Hepatocyte (in vitro differentiated cells): ENCODE measurements around the gene ADORA1. TPM values are rescaled to one million over a fixed set of nuclear protein-coding genes. Genes with fewer than 3 reads are reported as not detected.

ENCODE experiments used
- DNase-seq: peaks from one replicate; pipeline ENCODE4 v3.0.0-alpha.2; 2016; ENCODE audit warnings: low spot score
- H2AFZ ChIP-seq: fragments of 200-600 bp; sonication (generic); 2 replicates; pipeline ENCODE4 v1.6.0; 2016; ENCODE audit warnings: antibody characterized with exemption, mild to moderate bottlenecking
- H3K27ac ChIP-seq: fragments of 200-600 bp; sonication (generic); 2 replicates; pipeline ENCODE4 v1.5.1; 2016; ENCODE audit warnings: mild to moderate bottlenecking
- H3K27me3 ChIP-seq: fragments of 200-600 bp; sonication (generic); 2 replicates; pipeline ENCODE4 v1.6.1; 2016
- H3K36me3 ChIP-seq: fragments of 200-600 bp; sonication (generic); replicated peaks from 2 replicates; pipeline ENCODE4 v1.5.1; 2016; ENCODE audit warnings: low read depth; ENCODE audit not compliant: insufficient read depth
- H3K4me1 ChIP-seq: fragments of 200-600 bp; sonication (generic); 2 replicates; pipeline ENCODE4 v1.5.1; 2016; ENCODE audit warnings: mild to moderate bottlenecking, moderate library complexity; ENCODE audit not compliant: insufficient read depth
- H3K4me2 ChIP-seq: fragments of 200-600 bp; sonication (generic); 2 replicates; pipeline ENCODE4 v1.6.0; 2016
- H3K4me3 ChIP-seq: fragments of 200-600 bp; sonication (generic); 2 replicates; pipeline ENCODE4 v1.5.1; 2016; ENCODE audit warnings: mild to moderate bottlenecking
- H3K79me2 ChIP-seq: fragments of 200-600 bp; sonication (generic); 2 replicates; pipeline ENCODE4 v1.6.0; 2017; ENCODE audit warnings: mild to moderate bottlenecking
- H3K9me2 ChIP-seq: fragments of 200-600 bp; sonication (generic); replicated peaks from 2 replicates; pipeline ENCODE4 v1.6.0; 2017; ENCODE audit warnings: mild to moderate bottlenecking; ENCODE audit not compliant: insufficient read depth
- H3K9me3 ChIP-seq: fragments of 200-600 bp; sonication (generic); 2 replicates; pipeline ENCODE4 v1.5.1; 2016; ENCODE audit warnings: low read depth, mild to moderate bottlenecking
- H4K20me1 ChIP-seq: fragments of 200-600 bp; sonication (generic); 2 replicates; pipeline ENCODE4 v1.6.0; 2016; ENCODE audit warnings: mild to moderate bottlenecking; ENCODE audit not compliant: insufficient read depth, poor library complexity, severe bottlenecking
- CTCF ChIP-seq: fragments of 200-600 bp; sonication (generic); IDR thresholded peaks from 2 replicates; pipeline ENCODE4 v1.5.1; 2016; ENCODE audit warnings: antibody characterized with exemption, mild to moderate bottlenecking; ENCODE audit not compliant: poor library complexity
- EZH2 ChIP-seq: fragments of 200-600 bp; sonication (generic); IDR thresholded peaks from 2 replicates; pipeline ENCODE4 v1.6.1; 2016; ENCODE audit warnings: antibody characterized with exemption, mild to moderate bottlenecking, borderline replicate concordance
- EZH2phosphoT487 ChIP-seq: fragments of 200-600 bp; sonication (generic); IDR thresholded peaks from one replicate; pipeline ENCODE4 v1.6.1; 2018; ENCODE audit warnings: antibody characterized with exemption, mild to moderate bottlenecking, low read depth, moderate library complexity; ENCODE audit not compliant: unreplicated experiment, severe bottlenecking
- WGBS: methylation state at CpG from one replicate; pipeline ENCODE4 v1.1.6; 2016; ENCODE audit warnings: low lambda C conversion rate; ENCODE audit errors: missing lambda C conversion rate; 5-methylcytosine and 5-hydroxymethylcytosine counted together
- polyA plus RNA-seq: library from polyadenylated mRNA; unstranded; fragments of >200 nt; fragmentation: Nextera tagmentation; extraction: Ambion mirVana; gene quantifications from 2 replicates; pipeline ENCODE4 v1.2.1, GENCODE V29; 2016
- total RNA-seq: library from RNA; depleted of rRNA; stranded (reverse); fragments of >200 nt; gene quantifications from 2 replicates; pipeline ENCODE4 v1.2.3, GENCODE V29; 2014

ADORA1 gene
- total and polyA plus RNA-seq, 2 experiments from 2014 or later, result 2.0 to 2.3 TPM

- Histone ChIP-seq H3K79me2 (no peaks in the 10 kb centered on the region), H3K9me3 (peaks cover 15% of the 10 kb centered on the region), H3K36me3 (no peaks in the 10 kb centered on the region), H3K4me2 (no peak overlapping the region), H3K4me1 (no peaks in the 10 kb centered on the region), H2AFZ (no peak overlapping the region), H3K27ac (no peak overlapping the region), H3K27me3 (no peaks in the 10 kb centered on the region), H3K4me3 (no peak overlapping the region), H3K9me2 (no peaks in the 10 kb centered on the region), H4K20me1 (no peaks in the 10 kb centered on the region)
- TF ChIP-seq EZH2phosphoT487 (no peak), CTCF (no peak), EZH2 (no peak)
- 90% methylated on average over 8 of the region's 8 CpGs for WGBS
- no peak for DNase-seq
Measured at GRCh38 chr1:203098914-203099520, 28.5 kb upstream of the ADORA1 start.

- H3K27ac ChIP-seq, result no peak overlapping the region
- H3K27me3 ChIP-seq, result no peaks in the 10 kb centered on the region
- H2AFZ ChIP-seq, result no peak overlapping the region
- H3K9me3 ChIP-seq, result peaks cover 10% of the 10 kb centered on the region
- no peaks in the 10 kb centered on the region for H3K9me2 ChIP-seq
- H4K20me1 ChIP-seq, result no peaks in the 10 kb centered on the region
- 88% methylated on average over 7 of the region's 7 CpGs for WGBS
- H3K4me2 ChIP-seq, result no peak overlapping the region
- H3K4me3 ChIP-seq, result no peak overlapping the region
- H3K4me1 ChIP-seq, result no peaks in the 10 kb centered on the region
- H3K36me3 ChIP-seq, result no peaks in the 10 kb centered on the region
- H3K79me2 ChIP-seq, result no peaks in the 10 kb centered on the region
- no peak for TF ChIP-seq EZH2phosphoT487
- TF ChIP-seq EZH2, result no peak
- TF ChIP-seq CTCF, result no peak
- DNase-seq, result no peak
Measured at GRCh38 chr1:203099805-203100515, 27.6 kb upstream of the ADORA1 start.

- H3K36me3 ChIP-seq, result no peaks in the 10 kb centered on the region
- H3K4me3 ChIP-seq, result no peak overlapping the region
- H3K27me3 ChIP-seq, result no peaks in the 10 kb centered on the region
- no peak overlapping the region for H2AFZ ChIP-seq
- no peak for TF ChIP-seq EZH2
- TF ChIP-seq EZH2phosphoT487, result no peak
- no peak for TF ChIP-seq CTCF
- H4K20me1 ChIP-seq, result no peaks in the 10 kb centered on the region
- DNase-seq, result no peak
- peaks cover 4% of the 10 kb centered on the region for H3K9me3 ChIP-seq
- H3K9me2 ChIP-seq, result no peaks in the 10 kb centered on the region
- H3K27ac ChIP-seq, result no peak overlapping the region
- no peak overlapping the region for H3K4me2 ChIP-seq
- H3K79me2 ChIP-seq, result no peaks in the 10 kb centered on the region
- no peaks in the 10 kb centered on the region for H3K4me1 ChIP-seq
Measured at GRCh38 chr1:203100516-203100869, 27.0 kb upstream of the ADORA1 start.
